Stimulated activated CD8-positive, alpha-beta memory T cell treated with anti-CD3 and anti-CD28 coated beads, Interleukin-12 subunit alpha, Interleukin-12 subunit beta, amount 100 ng/mL, for 24 hours (primary cell): Measurements from ENCODE around the gene KLK5.
"Not testable (repeated sequence)": the region's sequence is repeated elsewhere in the genome, so short reads cannot be mapped to it uniquely, and the experiment has no call there.

ENCODE experiments used
- DNase-seq: peaks from one replicate; pipeline ENCODE4 v3.0.0-alpha.2; 2020; ENCODE audit errors: extremely low read depth

Gene KLK5, protein sequence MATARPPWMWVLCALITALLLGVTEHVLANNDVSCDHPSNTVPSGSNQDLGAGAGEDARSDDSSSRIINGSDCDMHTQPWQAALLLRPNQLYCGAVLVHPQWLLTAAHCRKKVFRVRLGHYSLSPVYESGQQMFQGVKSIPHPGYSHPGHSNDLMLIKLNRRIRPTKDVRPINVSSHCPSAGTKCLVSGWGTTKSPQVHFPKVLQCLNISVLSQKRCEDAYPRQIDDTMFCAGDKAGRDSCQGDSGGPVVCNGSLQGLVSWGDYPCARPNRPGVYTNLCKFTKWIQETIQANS

DNA sequence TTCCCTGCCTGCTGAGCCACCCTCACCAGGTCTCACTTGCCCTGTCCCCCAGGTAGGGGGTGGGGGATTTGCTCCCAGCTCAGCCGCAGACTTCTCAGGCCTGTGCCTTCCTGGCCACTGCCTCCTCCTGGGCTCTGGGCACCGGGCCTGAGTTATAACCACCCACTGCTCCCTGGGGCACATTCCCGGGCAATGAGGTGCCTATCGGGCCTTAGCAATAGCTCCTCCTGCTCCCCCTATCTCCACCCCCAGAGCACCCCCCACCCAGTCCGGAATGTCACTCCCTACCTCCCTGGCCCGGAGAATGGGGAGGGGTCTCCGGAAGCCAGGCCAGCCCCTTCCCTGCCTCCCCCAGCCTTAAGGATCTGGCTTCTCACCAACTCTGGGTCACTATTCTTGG is at the start of gene KLK5:
KLK5 (minus strand) TSS at position 129 of the 400 bp plus-strand sequence. CDS start 381 bp downstream, outside the sequence.
- no peak for DNase-seq

DNA sequence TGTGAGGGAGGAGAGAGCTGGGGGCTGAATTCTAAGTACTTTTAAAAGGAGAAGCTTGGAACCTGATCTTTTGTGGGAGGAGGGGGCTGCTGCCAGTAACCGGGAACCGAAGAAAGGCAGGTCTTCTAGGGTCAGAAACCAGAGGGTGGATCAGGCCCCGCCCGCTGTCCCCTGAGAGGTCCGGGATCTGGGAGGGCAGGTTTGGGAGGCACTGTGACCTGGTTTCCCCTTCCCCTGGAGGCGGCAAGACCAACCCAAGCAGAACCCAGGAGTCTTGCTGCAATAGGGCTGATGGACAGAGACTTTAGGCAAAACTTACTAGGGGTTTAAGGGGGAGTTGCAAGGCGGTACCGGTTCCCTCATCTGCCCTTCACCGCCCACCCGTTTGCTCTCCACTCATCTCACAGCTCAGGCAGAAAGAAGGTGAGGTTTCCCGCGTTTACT is 49.3 kb upstream of the KLK5 start:
- no peak for DNase-seq

DNA sequence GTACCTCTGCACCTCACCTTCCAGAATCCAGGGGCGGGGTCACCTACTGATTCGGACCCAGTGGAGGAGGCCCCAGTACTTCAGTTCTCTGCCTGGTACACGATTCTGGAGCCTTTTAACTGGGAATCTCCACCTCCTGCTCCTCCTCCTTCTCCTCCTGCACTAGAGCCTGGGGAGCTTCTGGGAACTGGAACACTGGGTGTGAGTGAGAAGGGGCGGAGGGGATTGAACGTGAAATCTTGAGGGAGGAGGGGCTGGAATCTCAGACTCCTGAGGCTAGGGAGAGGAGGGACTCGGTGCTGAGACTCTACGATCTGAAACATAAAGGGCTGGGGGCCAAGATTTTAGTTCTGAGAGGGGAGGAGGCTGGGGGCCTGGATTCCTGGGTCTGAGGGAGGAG is 48.7 kb upstream of the KLK5 start, which contains the start of gene KLK8:
KLK8 (minus strand) TSS at position 90 of the 400 bp plus-strand sequence. CDS start 437 bp downstream, outside the sequence.
- no peak for DNase-seq

DNA sequence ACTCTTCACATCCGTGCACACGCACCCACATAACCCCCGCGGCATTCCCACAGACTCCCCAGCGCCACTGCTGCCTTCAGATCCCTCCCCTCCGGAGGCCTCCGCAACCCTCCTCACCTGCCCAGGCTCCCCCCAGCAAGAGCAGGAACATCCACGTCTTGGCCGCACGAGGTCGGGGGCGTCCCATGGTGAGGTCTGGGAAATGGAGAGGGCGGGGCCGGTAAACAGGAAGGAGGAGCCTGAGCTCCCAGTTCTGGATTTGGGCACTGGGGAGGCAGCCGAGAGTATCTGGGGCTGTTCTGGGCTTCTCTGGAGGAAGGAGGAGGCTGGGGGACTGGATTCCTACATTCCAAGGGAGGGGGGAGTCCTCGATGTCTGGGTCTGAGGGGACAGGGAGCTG is 48.1 kb upstream of the KLK5 start:
- DNase-seq = no peak

DNA sequence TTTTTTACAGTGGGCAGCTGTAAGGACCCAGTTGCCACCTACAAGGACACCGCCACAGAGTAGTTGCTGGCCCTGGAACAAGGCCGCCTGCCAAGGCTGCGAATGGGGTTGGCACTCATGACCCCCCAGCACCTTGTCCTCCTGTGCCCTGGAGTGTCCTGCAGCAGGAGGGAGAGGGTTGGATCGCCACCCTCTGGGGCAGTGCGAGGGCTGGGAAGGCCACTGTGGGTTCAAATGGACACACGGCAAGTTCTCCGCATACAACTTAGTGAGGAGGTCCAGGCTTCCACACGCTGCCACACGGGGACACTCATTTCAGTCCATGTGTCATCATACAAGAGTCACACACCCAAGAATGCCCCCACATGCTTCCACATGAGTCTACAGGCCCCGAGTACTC is 47.6 kb upstream of the KLK5 start:
- no peak for DNase-seq

DNA sequence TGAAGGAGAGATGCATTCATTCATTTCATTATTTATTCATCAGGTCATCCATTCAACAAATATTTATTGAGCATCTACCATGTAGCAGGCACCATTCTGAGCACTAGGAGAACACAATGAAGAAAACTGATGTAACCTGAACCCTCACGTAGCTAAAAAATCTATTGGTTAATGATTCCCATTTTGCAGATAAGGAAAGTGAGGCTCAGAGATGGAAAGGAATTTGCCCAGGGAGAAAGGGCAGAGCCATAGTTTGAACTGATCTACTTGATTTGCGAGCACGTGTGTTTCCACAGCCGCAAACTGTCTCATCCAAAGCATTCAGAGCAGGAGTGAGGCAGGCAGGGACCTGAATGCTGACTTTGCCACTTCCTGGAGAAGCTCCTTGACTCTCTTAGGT is 45.8 kb upstream of the KLK5 start:
- no peak for DNase-seq

DNA sequence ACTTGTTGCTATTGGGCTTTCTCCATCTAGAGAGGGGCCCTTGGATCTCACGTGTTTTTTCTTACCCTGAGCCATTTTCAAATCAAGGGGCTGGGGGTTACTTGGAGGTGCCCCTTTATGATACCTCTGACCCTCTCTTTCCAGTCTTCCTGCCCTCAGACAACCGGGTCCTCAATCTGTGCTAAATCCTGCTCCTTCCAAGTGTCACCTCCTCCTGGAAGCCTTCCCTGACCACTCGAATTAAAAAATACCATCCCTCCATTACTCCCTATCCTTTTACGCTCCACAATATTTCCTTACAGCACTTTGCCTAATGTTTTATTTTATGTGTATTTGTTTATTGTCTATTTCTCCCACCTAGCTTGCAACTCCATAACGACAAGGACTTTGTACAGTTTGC is 45.2 kb upstream of the KLK5 start:
- no peak for DNase-seq

DNA sequence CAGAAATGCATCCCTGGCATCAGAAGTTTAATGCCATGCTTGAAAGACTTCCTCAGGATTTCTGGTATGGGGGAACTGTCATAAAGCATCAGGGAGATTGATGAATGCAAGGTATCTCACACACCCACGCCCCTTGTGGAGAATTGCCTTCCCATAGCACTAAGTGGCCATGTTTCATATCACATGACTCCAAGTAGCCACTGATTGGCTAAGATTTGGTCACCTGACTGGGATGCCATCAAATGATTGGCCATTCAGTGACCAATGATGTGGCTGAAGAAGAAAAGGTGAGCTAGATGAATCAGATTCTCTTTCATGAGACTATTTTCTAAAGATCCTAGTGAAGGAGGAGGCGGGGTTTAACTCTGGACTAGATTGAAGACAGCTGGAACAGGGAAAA is 41.3 kb upstream of the KLK5 start:
- no peak for DNase-seq

DNA sequence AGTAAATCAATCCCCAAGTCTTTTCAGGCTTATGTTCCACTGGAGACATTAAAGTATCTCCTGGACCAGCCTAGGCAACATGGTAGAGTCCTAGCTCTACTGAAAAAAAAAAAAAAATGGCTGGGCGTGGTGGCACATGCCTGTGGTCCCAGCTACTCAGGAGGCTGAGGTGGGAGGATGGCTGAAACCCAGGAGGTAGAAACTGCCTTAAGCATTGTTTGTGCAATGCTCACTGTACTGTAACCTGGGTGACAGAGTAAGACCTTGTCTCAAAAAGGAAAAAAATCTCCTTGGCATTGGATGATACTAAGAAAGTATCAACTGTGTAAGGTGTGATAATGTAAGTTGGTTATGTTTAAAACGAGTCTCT is 39.8 kb upstream of the KLK5 start:
- no peak for DNase-seq

DNA sequence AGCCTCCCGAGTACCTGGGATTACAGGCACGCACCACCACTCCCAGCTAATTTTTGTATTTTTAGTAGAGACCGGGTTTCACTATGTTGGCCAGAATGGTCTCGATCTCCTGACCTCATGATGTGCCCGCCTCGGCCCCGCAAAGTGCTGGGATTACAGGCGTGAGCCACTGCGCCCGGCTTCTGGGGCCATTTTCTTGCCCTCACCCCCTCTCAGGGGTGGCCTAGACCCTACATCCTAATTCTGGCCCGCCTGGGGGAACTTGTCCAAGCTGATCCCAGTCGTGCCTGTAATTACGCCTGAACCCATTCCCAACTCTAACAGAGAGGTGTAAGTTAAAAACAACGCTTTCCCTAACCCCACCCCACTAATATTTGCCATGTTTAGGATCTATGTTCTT is 31.6 kb upstream of the KLK5 start:
- not testable (repeated sequence) for DNase-seq

DNA sequence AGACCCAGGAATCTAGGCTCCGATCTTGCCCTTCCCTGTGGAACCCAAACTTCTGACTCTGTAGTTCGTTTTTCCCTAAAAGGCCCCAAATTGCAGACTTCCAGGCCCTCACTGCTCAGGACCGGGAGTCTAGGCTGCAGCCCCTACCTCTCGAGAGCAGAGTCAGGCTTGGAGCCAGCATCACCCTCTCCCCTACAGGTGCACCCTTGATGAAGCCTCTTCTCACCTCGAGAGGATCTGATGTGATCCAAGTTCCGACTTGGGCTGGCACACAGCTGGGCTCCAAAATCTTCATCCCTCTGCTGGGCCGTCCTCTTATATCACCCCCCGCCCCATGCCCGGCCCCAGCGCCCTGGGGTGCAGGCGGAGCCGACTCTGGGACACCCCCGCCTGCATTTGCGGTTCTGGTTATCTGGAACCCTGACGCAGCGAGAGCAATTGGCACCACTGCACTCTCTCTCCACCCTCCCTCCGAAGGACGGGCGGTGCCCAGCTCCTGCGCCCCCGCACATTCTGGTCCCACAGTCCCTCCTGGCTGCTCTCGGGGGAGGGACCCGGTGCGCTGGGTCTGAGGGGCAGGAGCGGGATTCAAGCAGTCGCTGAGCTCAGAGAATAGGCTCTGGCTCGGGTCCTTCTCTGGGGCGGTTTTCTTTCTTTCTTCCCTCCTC is 30.9 kb upstream of the KLK5 start, which contains the start of gene KLK7:
KLK7 (minus strand) TSS at position 293 of the 668 bp plus-strand sequence. CDS start 1,518 bp downstream, outside the sequence.
- no peak for DNase-seq

DNA sequence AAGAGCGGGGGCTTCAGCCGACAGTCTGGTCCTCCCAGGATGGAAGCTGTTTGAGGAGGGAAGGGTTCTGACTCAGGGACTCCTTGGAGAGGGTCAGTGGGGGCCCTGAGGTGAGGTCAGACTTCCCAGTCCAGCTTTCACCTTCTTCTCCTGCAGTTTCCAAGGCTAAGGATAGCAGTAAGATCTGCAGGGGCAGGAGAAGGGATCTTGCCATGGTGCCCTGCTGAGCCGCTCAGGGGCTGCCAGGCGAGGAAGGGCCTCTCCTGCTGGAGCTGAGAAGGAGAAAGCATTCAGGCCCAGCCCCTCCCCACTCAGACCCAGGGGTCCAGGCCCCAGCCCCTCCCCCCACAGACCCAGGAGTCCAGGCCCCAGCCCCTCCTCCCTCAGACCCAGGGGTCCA is 29.3 kb upstream of the KLK5 start:
- DNase-seq = no peak

DNA sequence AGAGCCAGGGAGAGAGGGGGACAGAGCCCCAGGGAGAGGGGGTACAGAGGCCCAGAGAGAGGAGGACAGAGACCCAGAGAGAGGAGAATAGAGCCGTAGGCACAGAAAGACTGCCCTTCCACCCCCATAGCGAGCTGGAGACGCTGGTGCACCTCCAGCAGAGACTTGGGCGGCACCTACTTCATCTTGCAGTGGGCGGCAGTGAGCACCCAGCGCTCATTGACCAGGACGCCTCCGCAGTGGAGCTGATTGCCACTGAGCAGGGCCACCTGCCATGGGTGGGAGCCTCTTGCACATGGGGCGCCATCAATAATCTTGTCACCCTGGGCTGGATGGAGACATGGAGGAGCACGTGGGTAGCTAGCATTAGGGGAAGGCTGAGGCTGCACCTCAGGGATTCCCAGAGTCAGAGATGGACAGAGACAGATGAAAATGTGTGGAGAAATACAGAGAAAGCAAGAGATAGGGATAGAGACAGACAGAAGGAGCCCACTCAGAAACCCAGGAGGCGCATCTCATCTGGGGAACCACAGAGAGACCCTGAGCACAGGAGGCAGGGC is 28.8 kb upstream of the KLK5 start:
- no peak for DNase-seq

DNA sequence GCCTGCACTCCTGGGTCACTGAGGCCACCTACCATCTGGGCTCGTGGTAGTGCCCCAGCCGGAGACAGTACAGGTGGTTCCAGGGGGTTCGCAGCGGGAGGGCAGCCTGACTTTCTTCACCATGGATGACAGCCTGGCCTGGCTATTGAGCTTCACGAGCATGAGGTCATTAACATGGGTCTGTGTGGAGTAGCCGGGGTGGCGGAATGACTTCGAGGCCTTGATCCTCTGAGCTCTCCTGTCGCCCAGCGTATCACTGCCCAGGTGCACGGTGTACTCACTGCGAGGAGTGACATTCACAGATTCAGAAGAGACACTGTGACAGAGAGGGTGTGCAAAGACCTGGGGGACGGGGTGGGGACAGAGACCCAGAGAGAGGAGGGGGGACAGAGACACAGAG is 27.4 kb upstream of the KLK5 start:
- DNase-seq = no peak

DNA sequence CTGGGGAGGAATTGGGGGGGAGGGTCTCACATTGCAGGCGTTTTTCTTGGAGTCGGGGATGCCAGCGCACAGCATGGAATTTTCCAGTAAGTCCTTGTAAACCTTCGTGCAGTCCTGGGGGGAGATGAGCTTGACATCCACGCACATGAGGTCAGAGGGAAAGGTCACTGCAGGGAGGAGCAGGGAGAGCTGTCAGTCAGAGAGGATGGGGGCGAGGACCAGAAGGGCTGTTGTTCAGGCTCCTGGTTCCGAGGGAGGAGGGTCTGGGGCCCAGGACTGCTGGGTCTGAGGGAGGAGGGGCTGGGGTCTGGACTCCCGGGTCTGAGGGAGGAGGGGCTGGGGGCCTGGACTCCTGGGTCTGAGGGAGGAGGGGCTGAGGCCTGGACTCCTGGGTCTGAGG is 26.9 kb upstream of the KLK5 start:
- DNase-seq = no peak

DNA sequence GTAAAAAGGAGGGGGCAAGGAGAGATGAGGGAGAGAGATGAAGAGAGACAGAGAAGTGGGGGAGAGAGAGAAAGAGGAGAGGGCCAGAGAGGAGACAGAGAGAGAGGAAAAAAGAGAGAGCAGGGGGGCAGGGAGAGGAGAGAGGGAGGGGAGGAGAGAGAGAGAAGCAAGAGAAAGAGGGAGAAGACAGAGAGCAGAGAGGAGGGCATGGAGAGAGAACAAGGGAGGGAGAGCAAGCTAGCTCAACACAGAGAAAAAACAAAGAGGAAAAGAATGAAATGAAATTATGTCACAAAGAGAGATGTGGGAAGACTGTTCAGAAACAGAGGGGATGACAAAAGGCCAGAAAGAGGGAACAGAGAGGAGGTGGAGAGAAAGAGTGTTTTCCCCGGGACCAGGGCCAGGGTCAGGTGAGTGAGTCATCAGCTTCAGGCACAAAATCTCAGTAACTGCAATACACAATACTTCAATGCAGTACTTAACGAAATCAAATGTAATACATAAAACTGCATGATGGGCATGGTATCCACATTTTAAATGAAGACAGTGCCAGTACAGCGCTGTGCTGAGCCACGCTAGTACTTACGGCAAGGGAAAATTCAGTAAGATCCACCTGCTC is 26.0 kb upstream of the KLK5 start:
- DNase-seq = no peak

DNA sequence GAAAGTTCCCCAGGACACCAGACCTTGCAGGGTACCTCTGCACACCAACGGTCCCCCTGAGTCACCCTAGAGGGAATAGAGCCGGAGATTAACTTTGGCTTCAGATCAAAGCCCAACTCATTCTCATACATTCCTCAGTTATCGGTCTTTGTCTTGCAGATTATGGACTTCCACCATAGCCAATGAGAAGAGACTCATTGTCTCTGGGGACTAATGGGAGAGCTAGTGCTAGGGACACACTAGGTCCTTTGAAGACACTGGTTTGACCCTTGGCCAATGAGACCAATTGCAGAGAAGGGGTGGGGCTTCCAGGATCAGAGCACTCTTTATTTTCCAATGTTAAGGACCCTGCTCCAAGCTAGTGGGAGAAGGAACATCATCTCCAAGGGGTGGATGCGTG is 24.8 kb upstream of the KLK5 start:
- no peak for DNase-seq

DNA sequence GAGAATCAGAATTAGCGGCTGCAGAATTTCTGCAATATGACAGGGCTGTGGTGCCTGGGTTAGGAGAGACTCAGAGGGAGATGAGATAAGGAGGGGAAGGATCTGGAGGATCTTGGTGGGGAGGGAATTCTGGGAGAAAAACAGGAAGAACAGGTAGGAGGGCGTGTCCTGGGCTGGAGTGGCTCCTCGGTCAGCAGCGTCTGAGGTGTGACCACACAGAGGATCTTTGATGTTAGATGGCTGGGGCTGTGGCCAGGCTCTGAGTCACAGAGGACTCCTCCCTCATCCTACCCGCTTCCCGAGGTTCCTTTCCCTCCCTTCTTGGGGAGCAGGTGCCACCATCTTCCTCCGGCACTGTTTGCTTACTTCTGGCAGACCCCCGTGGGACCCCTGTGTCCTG is 22.9 kb upstream of the KLK5 start:
- DNase-seq = no peak

DNA sequence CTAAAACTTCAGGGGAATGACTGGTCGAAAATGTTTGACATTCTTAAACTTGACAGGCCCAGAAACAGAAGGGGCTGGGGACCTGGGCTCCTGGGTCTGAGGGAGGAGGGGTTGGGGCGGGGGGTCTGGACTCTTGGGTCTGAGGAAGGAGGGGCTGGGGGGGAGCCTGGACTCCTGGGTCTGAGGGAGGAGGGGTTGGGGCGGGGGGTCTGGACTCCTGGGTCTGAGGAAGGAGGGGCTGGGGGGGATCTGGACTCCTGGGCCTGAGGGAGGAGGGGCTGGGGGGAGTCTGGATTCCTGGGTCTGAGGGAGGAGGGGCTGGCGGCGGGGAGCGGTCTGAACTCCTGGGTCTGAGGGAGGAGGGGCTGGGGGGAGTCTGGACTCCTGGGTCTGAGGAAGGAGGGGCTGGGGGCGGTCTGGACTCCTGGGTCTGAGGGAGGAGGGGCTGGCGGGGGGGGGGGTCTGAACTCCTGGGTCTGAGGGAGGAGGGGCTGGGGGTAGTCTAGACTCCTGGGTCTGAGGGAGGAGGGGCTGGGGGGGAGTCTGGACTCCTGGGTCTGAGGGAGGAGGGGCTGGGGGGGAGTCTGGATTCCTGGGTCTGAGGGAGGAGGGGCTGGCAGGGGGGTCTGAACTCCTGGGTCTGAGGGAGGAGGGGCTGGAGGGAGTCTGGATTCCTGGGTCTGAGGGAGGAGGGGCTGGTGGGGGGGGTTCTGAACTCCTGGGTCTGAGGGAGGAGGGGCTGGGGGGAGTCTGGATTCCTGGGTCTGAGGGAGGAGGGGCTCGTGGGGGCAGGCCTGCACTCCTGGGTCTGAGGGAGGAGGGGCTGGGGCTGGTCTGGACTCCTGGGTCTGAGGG is 22.1 kb upstream of the KLK5 start:
- no peak for DNase-seq

DNA sequence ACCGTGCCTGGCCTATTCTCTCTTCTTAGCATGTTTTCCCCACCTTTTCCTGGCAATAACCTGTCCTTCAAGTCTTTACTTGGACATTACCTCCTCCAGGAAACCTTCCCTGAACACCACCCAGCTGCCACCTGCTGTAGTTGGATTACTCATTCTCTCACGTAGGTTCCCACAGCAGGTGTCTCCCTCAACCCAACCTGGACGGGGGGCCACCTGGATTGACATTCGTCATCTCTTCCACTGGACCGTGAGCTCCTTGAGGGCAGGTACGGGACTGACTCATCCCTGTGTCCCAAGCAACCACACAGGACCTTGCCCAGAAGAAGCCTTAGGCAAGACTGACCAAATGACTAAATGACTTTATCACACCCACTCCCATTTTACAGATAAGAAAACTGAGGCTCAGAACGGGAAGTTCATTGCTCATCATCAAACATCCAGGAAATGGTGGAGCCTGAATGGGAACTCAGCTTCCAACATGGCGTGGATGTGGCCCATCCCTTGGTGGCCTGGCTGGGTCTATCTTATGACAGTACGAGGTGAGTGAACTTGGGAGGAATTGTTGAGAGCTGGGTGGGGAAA is 20.0 kb upstream of the KLK5 start:
- no peak for DNase-seq

DNA sequence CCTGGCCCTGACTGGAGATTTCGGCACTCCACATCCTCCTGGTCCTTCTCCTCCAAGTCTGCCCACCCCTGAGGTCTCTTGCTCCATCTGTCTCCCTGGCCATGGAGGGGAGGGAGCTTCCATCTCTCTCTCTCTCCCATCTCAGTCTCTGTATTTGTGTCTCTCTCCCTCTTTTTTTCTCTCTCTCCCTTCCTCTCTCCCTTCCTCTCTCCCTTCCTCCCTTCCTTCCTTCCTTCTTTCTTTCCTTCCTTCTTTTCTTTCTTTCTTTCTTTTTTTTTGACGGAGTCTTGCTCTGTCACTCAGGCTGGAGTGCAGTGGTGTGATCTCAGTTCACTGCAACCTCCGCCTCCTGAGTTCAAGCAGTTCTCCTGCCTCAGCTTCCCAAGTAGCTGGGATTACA is 17.0 kb upstream of the KLK5 start:
- DNase-seq = not testable (repeated sequence)
